Mucosa of gallbladder (tissue), 1 donor: ENCODE measurements around the gene ITPKA. TPM values are rescaled to one million over a fixed set of nuclear protein-coding genes. Genes with fewer than 3 reads are reported as not detected.

Experiments
- DNase-seq: peaks from one replicate; pipeline ENCODE4 v3.0.0-alpha.2; 2020; ENCODE audit warnings: low spot score
- total RNA-seq: library from RNA; stranded (reverse); gene quantifications from one replicate; pipeline ENCODE4 v1.2.1, GENCODE V29; 2021
- donor health status: DM: no; HTN: no; CAD: no.

ITPKA gene
- total RNA-seq, 1 donor from 2014 or later, result 3.2 TPM

DNA sequence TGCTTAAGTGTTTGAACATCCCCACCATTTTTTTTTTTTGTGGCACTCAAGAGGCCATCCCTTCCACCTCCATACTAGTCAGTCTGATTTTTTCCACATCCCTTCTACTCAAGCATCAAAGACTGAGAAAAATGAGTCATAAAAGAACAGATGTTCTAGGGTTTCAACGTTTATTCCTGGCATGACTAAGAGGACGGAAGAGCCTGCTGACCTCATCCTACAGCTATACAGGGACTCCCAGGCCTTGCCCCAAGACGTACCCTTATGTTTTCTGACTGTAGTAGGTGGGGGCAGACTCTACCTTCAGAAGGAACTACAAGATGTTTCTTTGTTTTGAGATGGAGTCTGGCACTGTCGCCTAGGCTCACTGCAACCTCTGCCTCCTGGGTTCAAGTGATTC lies 3.3 kb upstream of the ITPKA start:
- DNase-seq, result no peak

DNA sequence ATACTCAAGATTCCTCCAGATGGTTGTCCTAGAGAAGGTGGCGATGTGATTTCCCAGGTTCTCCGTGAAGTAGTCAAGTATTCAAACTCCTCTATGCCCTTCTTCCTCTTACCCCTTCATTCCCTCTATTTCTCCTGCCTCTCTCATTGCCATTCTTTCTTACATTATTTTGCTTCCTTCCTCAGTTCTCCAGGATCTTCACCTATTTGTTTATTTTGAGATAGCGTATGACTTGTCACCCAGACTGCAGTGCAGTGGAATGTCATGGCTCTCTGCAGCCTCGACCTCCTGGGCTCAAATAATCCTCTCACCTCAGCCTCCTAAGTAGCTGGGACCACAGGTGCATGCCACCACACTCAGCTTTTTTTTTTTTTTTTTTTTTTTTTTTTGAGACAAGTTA lies 1.8 kb upstream of the ITPKA start:
- DNase-seq, result no peak

DNA sequence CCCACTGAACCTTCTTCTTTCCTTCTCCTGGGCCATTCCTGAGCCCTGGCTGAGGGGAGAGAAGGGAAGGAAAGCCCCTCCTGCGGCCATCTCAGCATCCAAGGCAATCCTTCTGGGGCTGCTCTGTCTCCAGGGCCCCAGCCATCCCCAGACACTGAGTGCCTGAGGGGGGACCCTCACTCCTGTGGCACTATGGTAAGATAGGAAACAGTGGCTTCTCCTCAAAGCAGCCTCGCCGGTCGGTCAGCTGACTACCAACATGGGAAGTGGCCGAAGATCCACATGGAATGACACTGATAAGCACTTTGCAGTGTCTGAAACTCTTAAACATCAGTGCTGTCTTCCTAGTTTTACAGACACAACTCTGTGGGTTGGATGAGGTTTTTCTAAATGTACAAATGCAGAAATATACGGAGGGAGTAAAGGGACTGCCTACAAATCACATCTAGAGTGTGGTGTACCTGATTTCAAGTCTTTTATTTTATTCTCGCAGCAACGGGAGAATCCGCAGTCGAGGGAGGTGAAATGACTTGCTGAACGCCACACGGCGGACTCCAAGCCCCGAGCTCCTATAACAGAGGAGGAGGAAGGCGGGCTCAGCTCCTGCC lies 973 bp upstream of the ITPKA start:
- no peak for DNase-seq

GRCh38 chr15:41493902-41494189 lies 172 bp downstream of the ITPKA start:
- DNase-seq, result no peak

- no peak for DNase-seq
Observed at GRCh38 chr15:41494190-41494921, 682 bp downstream of the ITPKA start.

DNA sequence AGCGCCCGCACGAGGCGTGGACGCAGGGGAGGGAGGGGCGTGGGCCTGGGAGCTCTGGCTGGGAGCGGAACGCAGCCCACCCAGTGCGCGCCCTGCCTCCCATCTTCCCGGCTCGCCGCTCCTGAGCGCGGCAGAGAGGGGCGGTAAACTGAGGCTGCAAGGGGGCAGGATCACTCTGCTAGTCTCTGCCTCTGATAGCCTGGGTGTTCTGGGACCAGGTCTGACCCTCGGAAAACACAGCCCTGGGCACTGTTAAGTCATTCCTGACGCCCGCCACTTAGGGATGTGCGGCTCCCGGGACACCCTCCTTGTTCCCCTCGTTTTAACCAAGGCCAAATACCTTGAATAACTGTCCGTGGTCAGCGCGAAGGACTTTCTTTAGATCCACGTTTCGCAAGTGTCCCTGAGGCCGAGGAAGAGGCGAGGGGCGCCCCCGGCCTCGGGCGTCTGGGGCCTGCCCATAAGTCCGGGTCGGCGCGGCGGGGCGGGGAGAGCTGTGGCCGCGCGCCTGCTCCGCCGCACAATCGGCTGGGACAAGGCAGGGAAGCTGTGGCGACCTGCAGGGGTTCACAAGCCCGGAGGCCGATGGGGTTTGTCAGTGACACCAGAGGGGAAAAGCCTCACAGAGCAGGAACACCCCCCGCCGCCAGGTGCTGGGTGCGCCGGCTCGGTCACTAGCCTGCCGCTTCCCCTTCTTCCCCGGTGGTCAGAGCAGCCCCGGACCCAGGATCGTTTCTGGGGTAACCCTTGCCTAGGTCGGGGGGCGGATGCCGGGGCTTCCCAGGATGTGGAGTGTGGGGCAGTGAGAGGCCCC lies 1.5 kb downstream of the ITPKA start:
- DNase-seq, result no peak

- DNase-seq, result peak; percentile 38
Observed at GRCh38 chr15:41495736-41496599, 2.3 kb downstream of the ITPKA start.

DNA sequence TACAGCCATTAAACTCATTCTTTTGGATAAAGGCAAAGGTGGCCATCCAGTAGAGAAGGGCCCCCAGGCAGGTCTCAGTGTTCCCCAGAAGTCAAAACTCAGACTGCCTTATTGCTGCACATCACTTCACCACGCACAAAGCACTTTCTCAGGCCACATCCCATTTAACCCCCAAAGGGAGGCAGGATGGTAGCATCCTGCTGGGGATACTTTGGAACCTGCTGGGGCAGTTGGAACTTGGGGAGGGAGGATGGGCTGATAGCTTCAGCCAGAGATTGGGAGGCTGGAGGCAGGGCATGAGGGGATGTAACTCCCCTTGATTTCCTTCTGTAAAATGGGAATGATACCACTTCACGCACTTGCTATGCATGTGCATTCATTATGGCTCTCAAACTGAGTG lies 5.0 kb downstream of the ITPKA start:
- DNase-seq, result no peak

- DNase-seq, result no peak
Observed at GRCh38 chr15:41499109-41499851, 5.6 kb downstream of the ITPKA start.

GRCh38 chr15:41501191-41501917 lies 7.7 kb downstream of the ITPKA start:
- DNase-seq, result no peak

DNA sequence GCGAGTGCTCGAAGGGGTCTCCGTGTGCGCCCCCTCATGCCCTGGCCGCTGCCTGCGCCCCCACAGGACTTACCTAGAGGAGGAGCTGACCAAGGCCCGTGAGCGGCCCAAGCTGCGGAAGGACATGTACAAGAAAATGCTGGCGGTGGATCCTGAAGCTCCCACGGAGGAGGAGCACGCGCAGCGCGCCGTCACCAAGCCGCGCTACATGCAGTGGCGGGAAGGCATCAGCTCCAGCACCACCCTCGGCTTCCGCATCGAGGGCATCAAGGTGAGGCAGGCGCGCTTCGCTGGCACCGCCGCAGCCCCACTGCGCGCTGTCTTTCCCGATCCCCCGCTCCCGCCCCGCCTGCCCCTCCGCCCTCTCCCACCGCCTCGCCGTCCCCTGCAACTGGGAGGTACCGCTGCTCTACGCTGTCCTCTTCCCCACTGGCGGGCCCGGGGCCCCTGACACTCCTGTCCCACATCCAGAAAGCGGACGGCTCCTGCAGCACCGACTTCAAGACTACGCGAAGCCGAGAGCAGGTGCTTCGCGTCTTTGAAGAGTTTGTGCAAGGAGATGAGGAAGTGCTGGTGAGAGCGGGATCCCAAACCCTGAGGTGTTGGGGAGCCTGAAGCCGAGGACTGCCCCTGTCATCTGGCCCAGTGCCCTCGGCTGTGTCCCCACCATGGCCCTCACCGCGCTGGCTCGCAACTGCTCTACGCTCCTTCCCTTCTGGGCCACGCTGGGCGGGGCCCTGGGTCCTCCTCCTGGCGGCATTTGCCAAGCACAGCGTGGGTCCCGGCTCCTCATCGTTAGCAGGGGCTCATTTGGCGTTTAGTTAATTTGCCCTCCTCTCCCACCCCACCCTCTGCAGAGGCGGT lies 8.5 kb downstream of the ITPKA start:
- DNase-seq, result no peak

- DNase-seq, result no peak
Observed at GRCh38 chr15:41502795-41503668, 9.4 kb downstream of the ITPKA start.

DNA sequence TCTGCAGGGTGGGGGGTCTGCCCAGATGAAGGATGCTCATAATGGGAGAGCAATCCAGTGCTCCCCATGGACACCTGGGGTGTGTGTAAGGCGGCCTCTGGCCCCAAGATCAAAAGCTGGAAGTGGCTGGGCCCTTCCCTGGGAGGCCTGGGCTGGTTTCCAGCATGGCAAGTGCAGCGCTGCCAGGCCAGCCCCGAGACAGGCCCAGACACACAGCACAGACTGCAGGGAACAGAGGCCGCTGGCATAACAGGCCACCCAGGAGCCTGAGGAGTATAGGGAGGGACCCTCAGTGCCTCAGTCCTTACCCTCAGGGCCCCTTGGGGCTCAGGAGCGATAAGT lies 10.0 kb downstream of the ITPKA start:
- DNase-seq, result no peak

GRCh38 chr15:41504751-41505492 lies 11.2 kb downstream of the ITPKA start:
- no peak for DNase-seq

DNA sequence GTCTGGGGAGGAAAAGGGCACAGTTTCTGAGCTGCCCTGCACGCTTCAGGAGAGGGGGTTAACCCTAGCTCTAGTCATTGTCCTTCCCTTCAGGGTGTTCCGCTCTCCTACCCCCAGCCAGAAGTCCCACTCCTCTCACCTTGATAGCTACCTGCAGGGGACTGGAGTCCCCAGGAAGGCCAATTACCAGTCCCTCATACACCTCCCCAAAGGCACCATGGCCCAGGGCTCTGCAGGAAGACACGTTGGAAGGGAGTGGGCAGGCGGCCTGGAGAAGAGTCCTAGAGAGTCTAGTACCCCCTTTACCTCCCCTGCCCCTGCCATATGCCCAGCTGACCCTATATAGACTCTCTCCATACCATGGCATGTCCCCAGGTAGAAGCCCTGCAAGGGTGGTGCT lies 12.1 kb downstream of the ITPKA start:
- DNase-seq, result no peak

DNA sequence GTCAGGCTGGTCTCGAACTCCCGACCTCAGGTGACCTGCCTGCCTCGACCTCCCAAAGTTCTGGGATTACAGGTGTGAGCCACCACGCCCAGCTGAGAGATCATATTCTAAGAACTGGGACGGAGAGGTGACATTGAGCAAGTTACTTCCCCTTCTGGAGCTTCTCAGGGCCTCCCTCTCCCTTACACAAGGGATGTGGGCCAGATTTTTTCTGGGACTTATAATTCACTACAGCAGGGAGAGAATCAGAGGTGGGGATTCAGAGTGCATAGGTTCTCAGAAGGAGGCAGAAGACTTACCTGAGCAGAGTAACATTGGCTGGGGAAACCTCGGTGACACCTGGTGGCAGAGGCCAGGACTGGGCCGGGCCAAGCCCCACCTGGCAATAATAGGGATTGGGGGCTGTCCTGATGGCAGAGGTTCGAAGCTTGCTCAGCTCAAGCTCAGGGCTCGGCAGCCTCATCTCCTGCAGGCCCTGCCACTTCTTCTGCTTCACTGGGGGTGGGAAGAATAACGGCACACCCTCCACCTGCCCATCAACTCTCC lies 13.2 kb downstream of the ITPKA start:
- no peak for DNase-seq

- DNase-seq, result peak; percentile 90
Observed at GRCh38 chr15:41507820-41508290, 14.2 kb downstream of the ITPKA start.

GRCh38 chr15:41510728-41511127 lies 17.1 kb downstream of the ITPKA start:
- DNase-seq, result no peak
